H1 (cell line): ENCODE measurements around the gene KDSR. TPM values are rescaled to one million over a fixed set of nuclear protein-coding genes. Genes with fewer than 3 reads are reported as not detected.

Experiments used
- CTCF ChIA-PET: fragments of 300-600 bp; sonication (Branson Sonifier 250); formaldehyde crosslinking; loops from one replicate; lab custom pipeline; 2021; ENCODE audit not compliant: partially characterized antibody; lab: Charles Lee
- POLR2A ChIA-PET: fragments of 300-600 bp; sonication (Branson Sonifier 250); formaldehyde crosslinking; loops from one replicate; lab custom pipeline; 2021; ENCODE audit warnings: inconsistent platforms; ENCODE audit not compliant: partially characterized antibody; lab: Charles Lee
- DNase-seq, 2 experiments: peaks; one replicate each; pipeline versions ENCODE4 v3.0.0 to v3.0.0-alpha.2; 2010 to 2022; ENCODE audit warnings: low spot score in 2 of 2, low read depth in 1 of 2, mixed read lengths in 1 of 2
- FAIRE-seq: peaks from 2 replicates; lab custom pipeline; 2011; peaks lifted over from hg19 to GRCh38; lab: Jason Lieb, UNC
- H2AFZ ChIP-seq: 2 replicates; pipeline ENCODE4 v1.8.1; 2012; ENCODE audit warnings: low read length, inconsistent platforms
- H2AK5ac ChIP-seq: 2 replicates; pipeline ENCODE4 v1.6.1; 2013; ENCODE audit warnings: low read depth, low read length
- H2BK120ac ChIP-seq: replicated peaks from 2 replicates; pipeline ENCODE3; 2013; ENCODE audit warnings: low read depth, low read length, inconsistent platforms
- H2BK12ac ChIP-seq: 2 replicates; pipeline ENCODE4 v1.6.1; 2013; ENCODE audit warnings: low read depth, low read length
- H2BK15ac ChIP-seq: 2 replicates; pipeline ENCODE4 v1.6.1; 2013; ENCODE audit warnings: low read length
- H2BK20ac ChIP-seq: 2 replicates; pipeline ENCODE4 v1.6.1; 2013; ENCODE audit warnings: low read length
- H2BK5ac ChIP-seq: 2 replicates; pipeline ENCODE4 v1.6.1; 2013; ENCODE audit warnings: low read depth, low read length
- H3K14ac ChIP-seq: 2 replicates; pipeline ENCODE4 v1.6.1; 2013; ENCODE audit warnings: inconsistent platforms; ENCODE audit not compliant: insufficient read length
- H3K18ac ChIP-seq: 2 replicates; pipeline ENCODE4 v1.6.1; 2013; ENCODE audit warnings: low read length; ENCODE audit errors: extremely low read depth
- H3K23ac ChIP-seq: 2 replicates; pipeline ENCODE4 v1.6.1; 2013; ENCODE audit warnings: inconsistent platforms; ENCODE audit not compliant: insufficient read length
- H3K23me2 ChIP-seq: 2 replicates; pipeline ENCODE4 v1.6.1; 2013; ENCODE audit warnings: low read depth, low read length
- H3K27ac ChIP-seq: 2 replicates; pipeline ENCODE4 v1.6.1; 2011; ENCODE audit warnings: low read depth, low read length, inconsistent platforms
- H3K27me3 ChIP-seq, 4 experiments: replicated peaks in 1 of 4; 1 replicate in 1 of 4; 2 replicates in 3 of 4; pipeline versions ENCODE4 v1.6.1 to v1.8.1; 2011 to 2013; ENCODE audit warnings: low read length in 3 of 4, mild to moderate bottlenecking in 3 of 4, inconsistent platforms in 2 of 4, mixed read lengths in 2 of 4, moderate library complexity in 1 of 4; ENCODE audit not compliant: control insufficient read depth in 3 of 4, insufficient read depth in 3 of 4; ENCODE audit errors: extremely low read depth in 1 of 4
- H3K36me3 ChIP-seq, 4 experiments: 2 replicates each; pipeline versions ENCODE4 v1.6.1 to v1.8.1; 2011 to 2013; ENCODE audit warnings: mild to moderate bottlenecking in 4 of 4, low read length in 3 of 4, moderate library complexity in 2 of 4, control low read depth in 1 of 4, inconsistent platforms in 1 of 4; ENCODE audit not compliant: insufficient read depth in 4 of 4, control insufficient read depth in 2 of 4
- H3K4ac ChIP-seq: replicated peaks from 2 replicates; pipeline ENCODE3; 2013; ENCODE audit warnings: low read length, low read depth, mixed read lengths, inconsistent platforms; ENCODE audit not compliant: insufficient read length
- H3K4me1 ChIP-seq, 4 experiments: replicated peaks in 1 of 4; 1 replicate in 1 of 4; 2 replicates in 3 of 4; pipeline versions ENCODE4 v1.6.1 to v1.8.1; 2011 to 2013; ENCODE audit warnings: low read length in 3 of 4, inconsistent platforms in 2 of 4, mixed read lengths in 1 of 4; ENCODE audit not compliant: insufficient read depth in 4 of 4, control insufficient read depth in 3 of 4
- H3K4me2 ChIP-seq, 2 experiments: 2 replicates each; pipeline versions ENCODE4 v1.6.1 to v1.8.1; 2011 to 2013; ENCODE audit warnings: low read depth in 2 of 2, low read length in 2 of 2, control low read depth in 1 of 2, inconsistent platforms in 1 of 2, mild to moderate bottlenecking in 1 of 2; ENCODE audit not compliant: insufficient read depth in 1 of 2
- H3K4me3 ChIP-seq, 4 experiments: fragments of 200-600, 300-600 bp in 1 of 4; sonication (generic), shearing (Covaris generic), sonication (Bioruptor Twin) in 1 of 4; 2 replicates each; pipeline versions ENCODE4 v1.5.1 to v1.8.1; 2011 to 2016; ENCODE audit warnings: low read length in 4 of 4, low read depth in 3 of 4, control low read depth in 2 of 4, inconsistent platforms in 2 of 4, mild to moderate bottlenecking in 2 of 4, mixed read lengths in 1 of 4, moderate library complexity in 1 of 4; ENCODE audit not compliant: insufficient read depth in 2 of 4; ENCODE audit errors: extremely low read depth in 1 of 4
- H3K56ac ChIP-seq: replicated peaks from 2 replicates; pipeline ENCODE3; 2013; ENCODE audit warnings: low read depth, mild to moderate bottlenecking, mixed read lengths, low read length, inconsistent platforms; ENCODE audit not compliant: insufficient read length
- H3K79me1 ChIP-seq: 2 replicates; pipeline ENCODE4 v1.6.1; 2013; ENCODE audit warnings: low read depth, low read length, control low read depth
- H3K79me2 ChIP-seq, 2 experiments: 2 replicates each; pipeline versions ENCODE4 v1.6.1 to v1.8.1; 2012 to 2013; ENCODE audit warnings: low read length in 2 of 2, mild to moderate bottlenecking in 2 of 2, inconsistent platforms in 1 of 2; ENCODE audit not compliant: insufficient read depth in 2 of 2, control insufficient read depth in 1 of 2
- H3K9ac ChIP-seq, 4 experiments: replicated peaks in 1 of 4; 1 replicate in 1 of 4; 2 replicates in 3 of 4; pipeline versions ENCODE4 v1.6.1 to v1.8.1; 2011 to 2013; ENCODE audit warnings: low read depth in 3 of 4, low read length in 3 of 4, control low read depth in 2 of 4, mild to moderate bottlenecking in 2 of 4, moderate library complexity in 2 of 4, inconsistent platforms in 1 of 4; ENCODE audit errors: extremely low read depth in 1 of 4
- H3K9me3 ChIP-seq, 2 experiments: 2 replicates each; pipeline versions ENCODE4 v1.6.1 to v1.8.1; 2012 to 2013; ENCODE audit warnings: mild to moderate bottlenecking in 2 of 2, moderate library complexity in 2 of 2, control low read depth in 1 of 2, inconsistent platforms in 1 of 2, low read depth in 1 of 2, low read length in 1 of 2, mixed read lengths in 1 of 2; ENCODE audit not compliant: insufficient read depth in 2 of 2
- H4K20me1 ChIP-seq, 2 experiments: replicated peaks in 1 of 2; 2 replicates each; pipeline versions ENCODE3 to v1.8.1; 2011 to 2013; ENCODE audit warnings: inconsistent platforms in 2 of 2, low read length in 2 of 2, mild to moderate bottlenecking in 1 of 2; ENCODE audit not compliant: insufficient read depth in 2 of 2, control insufficient read depth in 1 of 2
- H4K5ac ChIP-seq: 2 replicates; pipeline ENCODE4 v1.6.1; 2013; ENCODE audit warnings: low read length, low read depth, mixed read lengths, inconsistent platforms; ENCODE audit not compliant: insufficient read length
- H4K8ac ChIP-seq: 2 replicates; pipeline ENCODE4 v1.8.0; 2013; ENCODE audit warnings: mild to moderate bottlenecking, moderate library complexity, low read length, inconsistent platforms; ENCODE audit not compliant: insufficient read depth; ENCODE audit errors: extremely low read depth
- H4K91ac ChIP-seq: replicated peaks from 2 replicates; pipeline ENCODE3; 2013; ENCODE audit warnings: low read length, mixed read lengths, inconsistent platforms; ENCODE audit not compliant: insufficient read length
- CEBPB ChIP-seq: IDR thresholded peaks from 2 replicates; pipeline ENCODE4 v1.6.1; 2012; ENCODE audit warnings: low read depth, low read length
- NRF1 ChIP-seq: IDR thresholded peaks from 2 replicates; pipeline ENCODE4 v1.6.1; 2011; ENCODE audit warnings: mild to moderate bottlenecking, low read depth, low read length, improper control_type of control experiment
- SIX5 ChIP-seq: IDR thresholded peaks from 2 replicates; pipeline ENCODE4 v1.6.1; 2011; ENCODE audit warnings: mild to moderate bottlenecking, low read depth, low read length
- ZNF274 ChIP-seq: IDR thresholded peaks from 2 replicates; pipeline ENCODE4 v1.7.0; 2012; ENCODE audit warnings: low read length, borderline replicate concordance; ENCODE audit errors: extremely low read depth
- WGBS, 2 experiments: shearing (Covaris generic) in 1 of 2; methylation state at CpG; one replicate each; pipeline versions ENCODE4 v1.1.6 to v1.1.7; 2013 to 2015; ENCODE audit warnings: low lambda C conversion rate in 2 of 2, mixed read lengths in 2 of 2, inconsistent platforms in 1 of 2, low coverage in 1 of 2, missing lambda C conversion rate in 1 of 2; ENCODE audit not compliant: insufficient replicate concordance in 2 of 2, insufficient coverage in 1 of 2, insufficient read length in 1 of 2; ENCODE audit errors: extremely low coverage in 1 of 2, missing lambda C conversion rate in 1 of 2; 5-methylcytosine and 5-hydroxymethylcytosine counted together
- polyA plus RNA-seq, 7 experiments: library from polyadenylated mRNA; depleted of rRNA in 3 of 7; stranded (reverse) in 5 of 7; unstranded in 2 of 7; fragments of >200 nt in 5 of 7; fragments of 200-250 nt in 2 of 7; gene quantifications; 1 replicate in 5 of 7; 2 replicates in 1 of 7; 4 replicates in 1 of 7; pipeline versions ENCODE4 v1.2.1 to v1.2.3, GENCODE V29; 2011 to 2013; ENCODE audit warnings: missing spikeins in 2 of 7, mixed read lengths in 2 of 7
- total RNA-seq: library from RNA; stranded (reverse); fragmentation: NEBNext Ultra II Directional; extraction: Animal tissue kit (Norgen Biotek cat#: 25700); gene quantifications from 2 replicates; pipeline ENCODE4 v1.2.1, GENCODE V29; 2021

The KDSR gene
- total and polyA plus RNA-seq, 2 of the 8 experiments (the other 6 are each of a cell fraction or from before 2014, with no cell fraction given), result 12.4 to 50.5 TPM

GRCh38 chr18:63322908-63323634 lies 43.9 kb downstream of the KDSR start:
- H3K9me3 ChIP-seq, result no peaks in the 10 kb centered on the region
- no peak overlapping the region for H3K14ac ChIP-seq
- H3K9ac ChIP-seq, result peak overlapping the region in 1 of 4 experiments; percentile 43; a peak in 1 of 7 replicates
- H3K18ac ChIP-seq, result no peak overlapping the region
- FAIRE-seq (peak; percentile 81), DNase-seq (no peak)
- H2AFZ ChIP-seq, result peak overlapping the region; percentile 87; the same call in 1 of the 2 replicates
- no peak overlapping the region for H3K23ac ChIP-seq
- no peak overlapping the region for H3K4me3 ChIP-seq
- H4K20me1 ChIP-seq, result no peaks in the 10 kb centered on the region
- 39% methylated on average over 8 of the region's 8 CpGs; no CpG with 5 or more reads in 1 of the 2 experiments for WGBS, 2 experiments
- no peaks in the 10 kb centered on the region for H3K79me1 ChIP-seq
- H3K4me1 ChIP-seq, result peaks cover 4 to 10% (median 8%) of the 10 kb centered on the region in 4 experiments; a peak in 4 of 7 replicates
- no peak overlapping the region for H2BK120ac ChIP-seq
- no peak overlapping the region for H3K4ac ChIP-seq
- H4K5ac ChIP-seq, result no peak overlapping the region
- POLR2A ChIA-PET, result interaction anchor here (1.0 kb wide), 1 partner anchor 301 kb away, joined by 3 read pairs; no protein-coding TSS in a partner anchor
- CTCF ChIA-PET, result interaction anchor here (0.6 to 8.9 kb wide), 53 partner anchors 8 to 964 kb away, joined by 3 to 96 read pairs (median 4); no protein-coding TSS in a partner anchor
- peaks cover 0 to 29% (median 17%) of the 10 kb centered on the region in 4 experiments; a peak in 5 of 7 replicates for H3K27me3 ChIP-seq
- H2BK5ac ChIP-seq, result no peak overlapping the region
- H2AK5ac ChIP-seq, result no peak overlapping the region
- no peak overlapping the region for H4K8ac ChIP-seq
- H3K4me2 ChIP-seq, result no peak overlapping the region
- peaks cover 9% of the 10 kb centered on the region; the same call in 1 of the 2 replicates for H3K23me2 ChIP-seq
- H3K27ac ChIP-seq, result no peak overlapping the region
- no peak overlapping the region for H2BK12ac ChIP-seq
- no peak overlapping the region for H2BK15ac ChIP-seq
- H3K79me2 ChIP-seq, result no peaks in the 10 kb centered on the region
- H2BK20ac ChIP-seq, result no peak overlapping the region
- H4K91ac ChIP-seq, result no peak overlapping the region
- no peak overlapping the region for H3K56ac ChIP-seq
- H3K36me3 ChIP-seq, result no peaks in the 10 kb centered on the region
- TF ChIP-seq NRF1, result no peak
- no peak for TF ChIP-seq ZNF274
- no peak for TF ChIP-seq SIX5
- no peak for TF ChIP-seq CEBPB
